Activated CD4-positive, CD25-positive, alpha-beta regulatory T cell treated with anti-CD3 and anti-CD28 coated beads, Interleukin-2, amount 50 U/mL, for 72 hours (primary cell): ENCODE measurements around the gene GAL.

Experiments used
- DNase-seq: peaks from one replicate; pipeline ENCODE4 v3.0.0; 2021

The GAL gene

GRCh38 chr11:68659158-68659921 lies 25.0 kb upstream of the GAL start:
- no peak for DNase-seq

- DNase-seq = no peak
These were observed 24.1 kb upstream of the GAL start for GRCh38 chr11:68660066-68660810.

DNA sequence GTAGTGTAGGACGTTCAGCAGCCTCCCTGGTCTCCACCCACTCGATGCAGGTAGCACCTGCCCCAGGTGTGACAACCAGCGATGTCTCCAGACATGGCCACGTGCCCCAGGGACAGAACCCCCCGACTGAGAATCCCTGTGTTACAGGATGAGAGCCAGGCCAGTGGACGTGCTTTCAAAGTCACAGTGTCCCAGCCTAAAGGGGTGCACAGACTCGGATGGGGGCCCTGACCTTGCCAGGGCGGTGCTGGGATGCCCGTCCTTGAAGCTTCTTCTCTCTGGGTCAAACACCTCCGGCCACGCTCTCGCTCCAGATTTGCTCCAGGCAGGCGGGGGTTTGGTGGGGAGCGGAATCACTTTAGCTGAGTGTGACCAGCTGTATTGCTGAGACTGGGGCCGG lies 23.3 kb upstream of the GAL start:
- DNase-seq = no peak

GRCh38 chr11:68661697-68662603 lies 22.4 kb upstream of the GAL start:
- no peak for DNase-seq

DNA sequence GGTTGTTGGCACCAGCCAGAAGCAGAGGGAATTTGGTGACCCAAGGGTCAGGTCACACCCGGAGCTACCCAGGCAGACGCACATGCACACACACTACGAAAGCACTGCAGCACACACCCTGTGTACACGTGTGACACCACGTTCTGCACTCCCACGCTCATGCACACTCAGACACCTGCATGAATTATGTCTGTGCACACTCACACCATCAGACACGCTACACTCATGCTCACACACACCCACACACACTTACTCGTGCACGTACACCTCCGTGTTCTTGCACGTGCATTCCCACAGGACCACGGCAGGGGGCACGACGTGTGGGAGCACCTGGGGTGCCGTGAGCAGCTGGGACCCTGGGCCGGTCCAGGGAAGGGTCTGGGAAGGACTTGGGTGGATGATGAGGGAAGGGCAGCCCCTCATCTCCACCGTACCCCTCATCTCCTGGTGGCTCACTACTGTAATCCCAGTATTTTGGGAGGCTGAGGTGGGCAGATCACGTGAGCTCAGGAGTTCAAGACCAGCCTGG lies 20.8 kb upstream of the GAL start:
- DNase-seq = no peak

- no peak for DNase-seq
These were observed 20.2 kb upstream of the GAL start for GRCh38 chr11:68664141-68664540.

DNA sequence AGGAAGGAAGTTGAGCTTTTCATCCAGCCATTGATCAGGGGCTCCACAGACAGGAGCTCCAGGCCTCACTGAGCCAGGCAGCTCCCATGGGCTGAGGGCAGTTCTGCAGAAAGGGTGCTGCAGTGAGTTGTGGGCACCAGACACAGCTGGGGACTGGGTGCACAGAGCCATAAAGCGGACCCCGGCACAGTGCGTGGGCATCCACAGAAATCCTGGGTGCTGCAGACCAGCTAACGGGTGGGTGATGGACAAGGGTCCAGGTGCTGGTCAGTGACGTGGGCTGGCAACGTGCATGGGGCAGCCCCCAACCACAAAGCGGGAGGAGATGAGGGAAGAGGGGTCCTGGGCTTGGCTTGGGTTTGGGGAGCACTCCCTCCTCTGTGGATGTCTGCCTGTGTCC lies 19.4 kb upstream of the GAL start:
- no peak for DNase-seq

- no peak for DNase-seq
These were observed 18.9 kb upstream of the GAL start for GRCh38 chr11:68665436-68665835.

DNA sequence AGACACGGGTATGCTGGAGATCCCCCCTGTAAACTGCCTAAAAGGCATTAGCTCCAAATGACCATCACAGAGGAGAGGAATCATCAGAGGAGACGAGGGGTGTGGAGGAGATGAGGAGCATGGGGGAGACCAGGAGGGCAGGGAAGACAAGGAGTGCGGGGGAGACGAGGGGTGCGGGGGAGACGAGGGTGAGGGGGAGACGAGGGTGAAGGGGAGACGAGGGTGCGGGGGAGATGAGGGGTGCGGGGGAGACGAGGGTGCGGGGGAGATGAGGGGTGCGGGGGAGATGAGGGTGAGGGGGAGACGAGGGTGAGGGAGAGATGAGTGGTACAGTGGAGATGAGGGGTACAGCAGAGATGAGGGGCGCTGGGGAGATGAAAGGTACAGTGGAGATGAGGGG lies 17.5 kb upstream of the GAL start:
- no peak for DNase-seq

DNA sequence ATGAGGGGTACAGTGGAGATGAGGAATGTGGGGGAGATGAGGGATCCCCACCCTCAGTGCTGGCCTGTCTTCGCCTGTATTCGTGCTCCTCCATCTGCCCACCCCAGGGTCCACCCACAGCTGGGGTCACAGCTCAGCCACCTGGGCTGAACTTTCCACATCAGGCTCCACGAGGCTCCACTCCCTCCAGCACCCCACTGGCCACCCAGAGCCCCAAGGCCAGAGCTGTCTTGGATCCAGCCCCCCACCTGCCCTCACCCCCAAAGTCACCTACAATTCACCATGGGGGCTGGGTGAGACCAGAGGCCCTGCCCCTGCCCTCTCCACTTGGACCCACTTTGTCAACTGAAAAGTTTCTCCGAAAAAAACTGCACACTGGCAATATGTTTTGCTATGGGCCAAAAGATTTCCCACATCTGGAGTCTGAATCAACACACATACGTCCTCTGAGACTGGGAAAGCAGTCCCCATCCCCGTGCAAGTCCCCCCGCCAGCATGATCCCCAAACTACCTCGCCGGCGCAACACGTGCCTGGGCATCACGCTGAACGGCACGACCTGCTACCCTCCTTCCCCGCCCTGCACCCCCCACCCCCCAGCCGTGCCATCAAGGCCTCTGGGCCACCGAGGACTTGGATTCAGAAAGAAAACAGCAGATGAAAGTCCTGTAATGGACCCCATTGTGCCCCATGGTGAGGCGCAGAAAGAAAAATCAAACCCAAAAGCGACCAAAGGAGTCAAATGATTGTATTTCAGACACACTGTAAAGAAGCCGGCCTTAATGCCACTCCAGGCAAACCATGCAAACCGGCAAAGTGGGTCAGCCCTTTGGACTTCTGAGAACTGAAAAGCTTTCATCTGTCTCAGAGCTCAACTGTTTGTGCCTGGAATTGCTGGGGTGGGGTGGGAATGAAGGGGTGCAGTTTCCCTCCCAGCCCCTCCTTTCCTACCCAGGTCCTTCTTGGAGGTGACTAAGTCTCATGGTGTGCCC lies 16.5 kb upstream of the GAL start:
- no peak for DNase-seq

DNA sequence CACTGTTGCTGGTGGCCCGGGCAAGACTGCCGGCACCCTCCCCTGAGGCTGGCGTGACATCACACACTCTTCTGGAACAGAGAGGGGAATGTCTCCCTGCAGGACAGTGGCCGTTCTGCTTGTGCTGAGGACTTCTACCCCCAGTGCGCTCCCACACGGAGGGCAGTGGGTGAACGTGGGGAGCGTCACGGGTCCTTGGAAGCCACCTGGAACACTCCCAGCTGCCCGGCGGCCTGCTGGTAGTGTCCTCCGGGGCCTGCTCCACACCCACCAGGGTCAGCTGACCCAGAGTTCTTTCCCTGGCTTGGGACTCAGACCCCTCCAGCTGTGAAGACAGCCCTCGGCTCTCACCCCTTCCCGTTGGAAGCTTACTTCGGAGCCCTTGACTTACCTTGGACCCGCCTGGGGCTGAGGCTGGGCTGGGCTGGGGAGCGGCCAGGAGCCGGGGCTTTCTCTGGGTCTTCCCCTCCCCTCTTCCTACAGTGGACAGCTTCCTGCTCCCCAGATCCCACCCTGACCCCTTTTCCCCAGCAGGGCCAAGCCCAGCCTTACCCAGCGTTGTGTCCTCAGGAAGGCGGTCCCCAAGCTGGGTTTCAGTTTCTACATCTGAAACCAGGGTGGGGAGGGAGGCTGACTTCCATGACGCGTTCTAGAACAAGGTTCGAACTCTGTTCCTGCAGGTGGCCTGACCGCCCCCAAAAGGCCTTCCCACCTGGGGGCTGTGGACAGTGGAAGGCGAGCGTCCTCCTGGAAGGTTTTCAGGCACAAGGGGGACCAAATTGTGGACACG lies 14.8 kb upstream of the GAL start:
- DNase-seq = no peak

DNA sequence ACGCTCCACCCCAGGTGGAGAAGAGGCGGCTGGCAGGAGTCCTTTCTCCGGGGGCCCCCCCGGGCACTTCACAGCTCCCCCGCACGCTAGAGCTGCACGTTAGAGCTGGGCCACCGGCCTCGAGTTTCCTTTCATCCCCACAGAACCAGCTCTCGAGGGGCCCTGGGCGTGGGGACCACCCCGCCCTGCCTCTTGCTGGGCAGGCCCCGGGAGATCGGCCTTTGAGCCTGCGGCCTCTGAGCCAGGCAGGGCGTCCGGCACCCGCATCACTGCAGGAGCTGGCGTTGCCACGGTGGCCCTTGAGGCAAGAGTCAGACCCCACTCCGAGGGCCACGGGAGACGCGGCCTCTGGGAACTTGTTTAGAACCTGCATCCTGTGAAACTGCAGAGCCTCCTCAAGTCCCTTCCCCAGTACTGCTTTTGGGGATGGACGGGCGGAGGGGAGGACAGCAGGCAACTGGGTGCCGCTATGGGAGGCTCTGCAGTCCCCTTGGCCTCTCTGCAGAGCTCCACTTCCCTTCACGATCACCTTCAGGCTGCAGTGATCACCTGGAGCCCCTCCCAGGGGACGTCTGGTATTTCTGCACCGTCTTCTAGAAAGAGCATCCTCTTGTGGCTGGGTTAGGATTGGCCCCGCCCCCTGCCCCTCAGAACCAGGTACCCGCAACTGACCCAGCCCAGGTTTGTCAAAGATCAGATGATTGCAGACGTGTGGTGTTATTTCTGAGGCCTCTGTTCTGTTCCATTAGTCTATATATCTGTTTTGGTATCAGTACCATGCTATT lies 13.9 kb upstream of the GAL start:
- no peak for DNase-seq

DNA sequence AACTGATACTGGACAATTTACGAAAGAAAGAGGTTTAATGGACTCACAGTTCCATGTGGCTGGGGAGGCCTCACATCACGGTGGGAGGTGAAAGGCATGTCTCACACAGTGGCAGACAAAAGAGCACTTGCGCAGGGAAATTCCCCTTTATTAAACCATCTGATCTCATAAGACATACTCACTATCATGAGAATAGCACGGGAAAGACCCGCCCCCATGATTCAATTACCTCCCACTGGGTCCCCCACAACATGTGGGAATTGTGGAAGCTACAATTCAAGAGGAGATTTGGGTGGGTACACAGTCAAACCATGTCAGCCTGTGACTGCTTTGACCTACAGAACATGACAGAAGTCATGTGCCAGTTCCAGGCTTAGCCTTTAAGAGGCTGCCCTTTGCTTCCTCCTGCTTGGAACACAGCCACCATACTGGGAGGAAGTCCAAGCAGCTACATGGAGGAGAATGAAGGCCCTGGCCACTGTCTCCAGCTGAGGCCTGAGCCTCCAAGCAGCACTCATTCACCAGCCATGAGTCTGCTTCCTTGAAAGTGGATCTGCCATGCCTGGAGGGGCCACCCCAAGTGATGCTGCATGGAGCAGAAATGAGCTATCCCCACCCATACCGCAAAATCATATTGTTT lies 10.9 kb upstream of the GAL start:
- no peak for DNase-seq

- no peak for DNase-seq
These were observed 10.4 kb upstream of the GAL start for GRCh38 chr11:68673991-68674390.

GRCh38 chr11:68674461-68674860 lies 9.9 kb upstream of the GAL start:
- no peak for DNase-seq

GRCh38 chr11:68677432-68677831 lies 6.9 kb upstream of the GAL start:
- no peak for DNase-seq

DNA sequence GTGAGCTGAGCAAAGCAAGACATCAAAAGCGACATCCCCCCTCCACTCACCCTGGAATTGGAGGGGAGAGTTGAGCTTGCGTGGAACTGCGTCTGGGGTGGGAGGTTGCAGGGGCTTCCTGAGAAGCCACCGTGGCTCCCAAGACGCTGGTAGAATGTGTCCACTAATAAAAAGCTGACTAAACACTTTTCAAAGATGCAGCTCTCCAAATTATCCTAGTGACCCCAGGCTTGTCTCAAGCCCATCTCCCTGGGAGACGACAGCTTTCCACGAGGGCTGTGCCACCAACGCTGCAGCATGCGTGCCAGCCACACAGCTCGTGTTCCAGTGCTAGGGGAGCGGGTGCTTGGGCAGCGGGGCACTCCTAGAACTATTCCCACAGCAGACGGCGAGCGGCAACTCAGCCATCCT lies 6.3 kb upstream of the GAL start:
- DNase-seq = no peak

DNA sequence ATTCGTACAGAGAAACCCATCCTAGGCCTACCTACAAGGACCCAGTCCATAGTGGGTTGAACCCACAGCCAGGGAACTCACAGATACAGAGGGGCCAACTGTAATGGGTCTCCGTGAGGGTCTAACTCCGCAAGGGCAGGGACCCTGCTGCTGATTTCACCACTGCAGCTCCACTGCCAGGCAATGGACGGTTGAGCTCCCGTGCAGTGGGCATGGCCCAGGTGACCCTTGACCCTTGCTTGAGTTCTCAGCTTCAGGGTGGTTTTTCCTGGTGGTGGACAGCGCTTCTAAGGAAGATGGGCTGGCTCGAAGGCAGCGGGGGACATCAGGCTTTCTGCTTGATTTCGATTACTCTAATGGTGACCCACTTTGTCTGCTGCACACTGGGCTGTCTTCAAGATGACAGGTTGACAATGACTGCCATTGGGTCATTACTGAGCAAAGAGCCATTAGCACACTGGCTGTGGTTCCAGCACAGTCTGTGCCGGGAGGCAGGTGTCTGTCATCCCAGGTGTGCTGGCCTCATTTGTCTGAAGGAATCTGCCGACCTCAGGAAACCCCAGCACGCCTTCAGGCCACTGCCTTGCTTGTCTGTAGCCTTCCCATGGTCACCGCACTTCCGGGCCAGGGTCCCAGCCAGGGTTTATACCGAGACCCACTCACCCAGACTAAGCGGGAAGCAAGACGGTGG lies 3.7 kb upstream of the GAL start:
- no peak for DNase-seq

GRCh38 chr11:68682531-68682961 lies 1.8 kb upstream of the GAL start:
- DNase-seq = no peak
